ENCODE data around the gene CSGALNACT2. TPM values are rescaled to one million over a fixed set of nuclear protein-coding genes. Genes with fewer than 3 reads are reported as not detected.

CSGALNACT2 gene
- total and polyA plus RNA-seq, 7 experiments from 2014 or later, result 19.0 to 57.5 (median 50.4) TPM

GRCh38 chr10:43204042-43204942, 66.0 kb downstream of the CSGALNACT2 start:
- no peak for ATAC-seq
- H3K4me1 Mint-ChIP-seq, result peaks cover 0 to 9% (median 6%) of the 10 kb centered on the region in 7 donors
- peak overlapping the region in 1 of 10 donors; percentile 79 for H3K4me3 Mint-ChIP-seq
- no peaks in the 10 kb centered on the region for H3K27me3 Mint-ChIP-seq
- no peak overlapping the region for H3K4me3 ChIP-seq (ENCODE audit: low read length)
- H3K36me3 Mint-ChIP-seq, result no peaks in the 10 kb centered on the region
- peak overlapping the region in 1 of 9 donors; percentile 47 for H3K27ac Mint-ChIP-seq
- intact Hi-C loops (cut with micrococcal nuclease), result loop anchor here (2.0 to 10.0 kb wide), 6 partner anchors 27 to 339 kb away; partner anchors contain the start of gene RET (in 1 of the 2)
- H3K27ac ChIP-seq (ENCODE audit: low read depth, low read length), result no peak overlapping the region
- POLR2A ChIA-PET, result interaction anchor here (1.3 to 1.5 kb wide), 2 partner anchors 66 to 143 kb away, joined by 4 to 7 read pairs; partner anchors contain the start of gene CSGALNACT2
- no peaks in the 10 kb centered on the region for H3K9me3 ChIP-seq (ENCODE audit: control insufficient read depth in 2 of 3, low read length in 3 of 3)
- H3K36me3 ChIP-seq (ENCODE audit: control insufficient read depth in 2 of 3, insufficient read depth in 3 of 3, low read length in 3 of 3), result no peaks in the 10 kb centered on the region
- peaks cover 0 to 5% of the 10 kb centered on the region in 2 donors for H3K4me1 ChIP-seq (ENCODE audit: control insufficient read depth in 2 of 2, insufficient read depth in 2 of 2, low read length in 2 of 2)
- H3K27me3 ChIP-seq (ENCODE audit: control insufficient read depth in 2 of 2, insufficient read depth in 2 of 2, low read length in 2 of 2), result no peaks in the 10 kb centered on the region
- CTCF ChIA-PET, result interaction anchor here (0.5 to 3.8 kb wide), 12 partner anchors 14 to 464 kb away, joined by 3 to 13 read pairs (median 4); partner anchors contain the start of gene CSGALNACT2
- peak in 3 of 9 donors; percentile 4 to 20 (median 6) for DNase-seq
- H3K9me3 Mint-ChIP-seq, result no peaks in the 10 kb centered on the region

GRCh38 chr10:43204943-43205671, 66.9 kb downstream of the CSGALNACT2 start:
- intact Hi-C loops (cut with micrococcal nuclease), result loop anchor here (1.0 to 10.0 kb wide), 9 partner anchors 26 to 340 kb away; partner anchors contain the start of gene RET (in 1 of the 2)
- Mint-ChIP-seq H3K4me1 (peaks cover 0 to 9% (median 6%) of the 10 kb centered on the region in 7 donors), H3K27me3 (no peaks in the 10 kb centered on the region), H3K4me3 (no peak overlapping the region), H3K9me3 (no peaks in the 10 kb centered on the region), H3K36me3 (no peaks in the 10 kb centered on the region), H3K27ac (peak overlapping the region in 2 of 9 donors; percentile 38 to 69)
- H3K4me3 ChIP-seq (ENCODE audit: low read length), result no peak overlapping the region
- no peaks in the 10 kb centered on the region for H3K9me3 ChIP-seq (ENCODE audit: control insufficient read depth in 2 of 3, low read length in 3 of 3)
- H3K27me3 ChIP-seq (ENCODE audit: control insufficient read depth in 2 of 2, insufficient read depth in 2 of 2, low read length in 2 of 2), result no peaks in the 10 kb centered on the region
- no peaks in the 10 kb centered on the region for H3K36me3 ChIP-seq (ENCODE audit: control insufficient read depth in 2 of 3, insufficient read depth in 3 of 3, low read length in 3 of 3)
- POLR2A ChIA-PET, result interaction anchor here (1.3 kb wide), 1 partner anchor 66 kb away, joined by 4 read pairs; no protein-coding TSS in a partner anchor
- peak in 8 of 9 donors; percentile 25 to 52 (median 44) for DNase-seq
- CTCF ChIA-PET, result interaction anchor here (0.5 to 3.8 kb wide), 16 partner anchors 9 to 645 kb away, joined by 3 to 13 read pairs (median 4); partner anchors contain the start of gene CSGALNACT2
- no peak overlapping the region for H3K27ac ChIP-seq (ENCODE audit: low read depth, low read length)
- peak; percentile 69 for ATAC-seq
- H3K4me1 ChIP-seq (ENCODE audit: control insufficient read depth in 2 of 2, insufficient read depth in 2 of 2, low read length in 2 of 2), result peaks cover 0 to 5% of the 10 kb centered on the region in 2 donors

- H3K4me3 Mint-ChIP-seq, result no peak overlapping the region
- POLR2A ChIA-PET, result interaction anchor here (1.3 kb wide), 1 partner anchor 67 kb away, joined by 4 read pairs; no protein-coding TSS in a partner anchor
These were observed 67.6 kb downstream of the CSGALNACT2 start for GRCh38 chr10:43205681-43206390.

GRCh38 chr10:43206391-43207235, 68.4 kb downstream of the CSGALNACT2 start:
- peaks cover 0 to 9% (median 6%) of the 10 kb centered on the region in 7 donors for H3K4me1 Mint-ChIP-seq
- no peaks in the 10 kb centered on the region for H3K36me3 ChIP-seq (ENCODE audit: control insufficient read depth in 2 of 3, insufficient read depth in 3 of 3, low read length in 3 of 3)
- H3K27me3 Mint-ChIP-seq, result no peaks in the 10 kb centered on the region
- CTCF ChIA-PET, result interaction anchor here (3.8 kb wide), 1 partner anchor 142 kb away, joined by 13 read pairs; no protein-coding TSS in a partner anchor
- H3K4me1 ChIP-seq (ENCODE audit: control insufficient read depth in 2 of 2, insufficient read depth in 2 of 2, low read length in 2 of 2), result peaks cover 0 to 4% of the 10 kb centered on the region in 2 donors
- no peak overlapping the region for H3K4me3 ChIP-seq (ENCODE audit: low read length)
- no peak overlapping the region for H3K4me3 Mint-ChIP-seq
- H3K36me3 Mint-ChIP-seq, result no peaks in the 10 kb centered on the region
- H3K9me3 Mint-ChIP-seq, result no peaks in the 10 kb centered on the region
- intact Hi-C loops (cut with micrococcal nuclease), result loop anchor here in 1 of 2 donors (5.0 to 10.0 kb wide), 2 partner anchors 86 to 342 kb away; no protein-coding TSS in a partner anchor
- no peaks in the 10 kb centered on the region for H3K27me3 ChIP-seq (ENCODE audit: control insufficient read depth in 2 of 2, insufficient read depth in 2 of 2, low read length in 2 of 2)
- peak in 2 of 9 donors; percentile 4 to 18 for DNase-seq
- ATAC-seq, result no peak
- POLR2A ChIA-PET, result no interaction called here
- H3K9me3 ChIP-seq (ENCODE audit: control insufficient read depth in 2 of 3, low read length in 3 of 3), result no peaks in the 10 kb centered on the region
- H3K27ac ChIP-seq (ENCODE audit: low read depth, low read length), result no peak overlapping the region
- H3K27ac Mint-ChIP-seq, result no peak overlapping the region

More at GRCh38 chr10:43205681-43206390, 67.6 kb downstream of the CSGALNACT2 start:
- intact Hi-C loops (cut with micrococcal nuclease), result loop anchor here (1.0 to 10.0 kb wide), 7 partner anchors 25 to 341 kb away; partner anchors contain the start of gene RET (in 1 of the 2)
- Histone ChIP-seq H3K27me3 (ENCODE audit: control insufficient read depth in 2 of 2, insufficient read depth in 2 of 2, low read length in 2 of 2) (no peaks in the 10 kb centered on the region), H3K4me3 (ENCODE audit: low read length) (no peak overlapping the region), H3K9me3 (ENCODE audit: control insufficient read depth in 2 of 3, low read length in 3 of 3) (no peaks in the 10 kb centered on the region), H3K27ac (ENCODE audit: low read depth, low read length) (no peak overlapping the region), H3K36me3 (ENCODE audit: control insufficient read depth in 2 of 3, insufficient read depth in 3 of 3, low read length in 3 of 3) (no peaks in the 10 kb centered on the region), H3K4me1 (ENCODE audit: control insufficient read depth in 2 of 2, insufficient read depth in 2 of 2, low read length in 2 of 2) (peaks cover 0 to 5% of the 10 kb centered on the region in 2 donors)
- Mint-ChIP-seq H3K27me3 (no peaks in the 10 kb centered on the region), H3K36me3 (no peaks in the 10 kb centered on the region), H3K27ac (peak overlapping the region in 1 of 9 donors; percentile 38), H3K9me3 (no peaks in the 10 kb centered on the region), H3K4me1 (peaks cover 0 to 9% (median 6%) of the 10 kb centered on the region in 7 donors)
- DNase-seq, result peak in 2 of 9 donors; percentile 2 to 14
- no peak for ATAC-seq
- CTCF ChIA-PET, result interaction anchor here (0.6 to 3.8 kb wide), 7 partner anchors 12 to 256 kb away, joined by 3 to 13 read pairs (median 3); no protein-coding TSS in a partner anchor

GRCh38 chr10:43208147-43209073, 70.2 kb downstream of the CSGALNACT2 start:
- intact Hi-C loops (cut with micrococcal nuclease), result loop anchor here in 1 of 2 donors (5.0 to 10.0 kb wide), 2 partner anchors 84 to 344 kb away; no protein-coding TSS in a partner anchor
- H3K27me3 Mint-ChIP-seq, result peaks cover 0 to 3% (median 0%) of the 10 kb centered on the region in 5 donors
- ChIA-PET POLR2A (no interaction called here), CTCF (no interaction called here)
- no peak overlapping the region for H3K4me3 Mint-ChIP-seq
- H3K27ac Mint-ChIP-seq, result no peak overlapping the region
- Histone ChIP-seq H3K4me1 (ENCODE audit: control insufficient read depth in 2 of 2, insufficient read depth in 2 of 2, low read length in 2 of 2) (no peaks in the 10 kb centered on the region), H3K4me3 (ENCODE audit: low read length) (no peak overlapping the region), H3K27ac (ENCODE audit: low read depth, low read length) (no peak overlapping the region), H3K27me3 (ENCODE audit: control insufficient read depth in 2 of 2, insufficient read depth in 2 of 2, low read length in 2 of 2) (no peaks in the 10 kb centered on the region), H3K36me3 (ENCODE audit: control insufficient read depth in 2 of 3, insufficient read depth in 3 of 3, low read length in 3 of 3) (no peaks in the 10 kb centered on the region), H3K9me3 (ENCODE audit: control insufficient read depth in 2 of 3, low read length in 3 of 3) (no peaks in the 10 kb centered on the region)
- H3K36me3 Mint-ChIP-seq, result no peaks in the 10 kb centered on the region
- ATAC-seq (no peak), DNase-seq (peak in 2 of 9 donors; percentile 4 to 17)
- peaks cover 0 to 2% (median 0%) of the 10 kb centered on the region in 7 donors for H3K4me1 Mint-ChIP-seq
- H3K9me3 Mint-ChIP-seq, result no peaks in the 10 kb centered on the region
